ENCODE data around the gene FHIT.

DNA sequence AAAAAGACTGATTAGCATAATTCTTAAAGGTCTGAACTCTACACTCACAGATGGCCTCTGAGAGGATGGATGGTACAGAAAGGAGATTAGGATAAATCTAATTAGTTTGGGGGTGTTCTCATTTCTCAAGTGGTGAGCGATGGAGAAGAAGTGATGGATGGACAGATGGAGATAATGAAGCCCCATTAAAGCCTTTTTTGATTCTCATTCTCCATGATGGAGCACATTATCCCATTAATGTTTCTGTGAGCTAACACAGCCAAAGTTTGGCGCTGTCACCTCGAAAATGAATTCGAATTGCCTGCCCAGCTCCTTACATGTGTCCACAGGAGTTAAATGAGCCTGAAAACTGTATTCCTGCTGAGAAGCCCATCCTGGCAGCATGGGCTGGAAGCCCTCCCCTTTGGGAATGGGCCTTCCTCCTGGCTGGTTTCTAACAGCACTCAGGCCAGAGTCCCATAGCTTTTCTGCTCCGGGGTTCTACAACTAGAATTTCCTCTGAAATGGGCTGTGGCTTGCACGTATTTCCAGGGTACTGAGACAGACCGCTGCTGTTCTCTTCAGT lies 1475.4 kb downstream of the FHIT start:
- TF ChIP-seq, protein P1, sequence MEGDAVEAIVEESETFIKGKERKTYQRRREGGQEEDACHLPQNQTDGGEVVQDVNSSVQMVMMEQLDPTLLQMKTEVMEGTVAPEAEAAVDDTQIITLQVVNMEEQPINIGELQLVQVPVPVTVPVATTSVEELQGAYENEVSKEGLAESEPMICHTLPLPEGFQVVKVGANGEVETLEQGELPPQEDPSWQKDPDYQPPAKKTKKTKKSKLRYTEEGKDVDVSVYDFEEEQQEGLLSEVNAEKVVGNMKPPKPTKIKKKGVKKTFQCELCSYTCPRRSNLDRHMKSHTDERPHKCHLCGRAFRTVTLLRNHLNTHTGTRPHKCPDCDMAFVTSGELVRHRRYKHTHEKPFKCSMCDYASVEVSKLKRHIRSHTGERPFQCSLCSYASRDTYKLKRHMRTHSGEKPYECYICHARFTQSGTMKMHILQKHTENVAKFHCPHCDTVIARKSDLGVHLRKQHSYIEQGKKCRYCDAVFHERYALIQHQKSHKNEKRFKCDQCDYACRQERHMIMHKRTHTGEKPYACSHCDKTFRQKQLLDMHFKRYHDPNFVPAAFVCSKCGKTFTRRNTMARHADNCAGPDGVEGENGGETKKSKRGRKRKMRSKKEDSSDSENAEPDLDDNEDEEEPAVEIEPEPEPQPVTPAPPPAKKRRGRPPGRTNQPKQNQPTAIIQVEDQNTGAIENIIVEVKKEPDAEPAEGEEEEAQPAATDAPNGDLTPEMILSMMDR (IDR thresholded peaks at IDR 0.05), result no peak
- TF ChIP-seq POLR2A (IDR thresholded peaks at IDR 0.05), result no peak
